ENCODE results near the gene FAM185A.

Gene FAM185A

DNA sequence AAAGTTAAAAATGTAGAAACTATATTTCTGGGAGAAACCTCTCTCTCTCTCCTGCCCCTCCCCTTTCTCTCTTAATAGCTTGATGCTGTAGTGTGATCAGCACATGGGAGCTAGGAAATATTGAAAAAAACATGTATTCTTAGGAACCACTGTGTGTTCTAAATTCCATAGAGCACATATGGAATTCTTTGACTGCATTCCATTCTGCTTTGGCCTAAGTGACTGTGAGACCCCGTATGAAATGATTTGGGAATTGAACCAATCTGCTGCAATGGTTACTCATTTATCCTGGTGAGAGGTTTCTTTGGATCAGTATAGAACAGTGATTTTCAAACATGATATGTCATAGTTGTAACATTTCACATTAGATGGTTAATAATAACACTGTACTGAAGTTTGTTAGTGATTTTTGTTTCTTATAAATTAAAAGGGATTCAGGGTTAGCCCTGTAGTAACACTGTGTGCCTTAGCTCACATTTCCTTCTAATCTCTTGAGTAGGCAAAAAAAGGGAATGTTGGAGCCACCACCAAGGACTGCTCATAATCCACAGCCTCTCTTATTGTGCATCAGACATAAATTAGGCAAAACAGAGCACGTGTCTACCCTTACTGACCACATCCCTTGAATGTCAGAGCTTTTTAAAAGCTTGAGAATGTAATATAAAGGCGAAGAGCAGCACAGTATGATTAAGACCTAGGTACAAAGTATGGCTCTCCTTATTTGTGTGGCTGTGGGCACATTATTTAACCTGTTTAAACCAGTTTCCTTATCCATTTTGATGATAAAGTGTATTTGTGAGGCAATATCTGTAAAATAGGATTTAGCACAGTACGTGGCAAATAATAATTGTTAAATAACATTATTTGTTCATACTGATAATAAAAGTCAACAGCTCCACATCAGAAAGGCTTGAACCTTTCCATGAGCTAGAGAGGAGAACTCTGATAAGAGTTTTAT lies 69.1 kb downstream of the FAM185A start:
- H3K14ac ChIP-seq (ENCODE audit: low read length), result no peak overlapping the region
- H4K91ac ChIP-seq (ENCODE audit: low read depth, low read length), result no peak overlapping the region
- no peaks in the 10 kb centered on the region for H3K36me3 ChIP-seq (ENCODE audit: control insufficient read depth in 1 of 2, insufficient read depth in 2 of 2, low read length in 2 of 2)
- H3K4me1 ChIP-seq (ENCODE audit: control insufficient read depth in 1 of 2, insufficient read depth in 2 of 2, low read length in 2 of 2), result no peaks in the 10 kb centered on the region
- H3K4me2 ChIP-seq (ENCODE audit: low read length), result no peak overlapping the region
- H3K79me1 ChIP-seq (ENCODE audit: low read length), result no peaks in the 10 kb centered on the region
- H4K12ac ChIP-seq (ENCODE audit: low read depth, low read length), result no peak overlapping the region
- H3K9ac ChIP-seq (ENCODE audit: low read length), result no peak overlapping the region
- no peak overlapping the region for H2BK120ac ChIP-seq (ENCODE audit: insufficient read depth, low read length, poor library complexity)
- H3K23ac ChIP-seq (ENCODE audit: low read length), result no peak overlapping the region
- no peak for DNase-seq
- no peak overlapping the region for H2AK5ac ChIP-seq (ENCODE audit: low read length)
- H3K9me3 ChIP-seq (ENCODE audit: insufficient read depth, low read depth, low read length), result no peaks in the 10 kb centered on the region
- H2BK5ac ChIP-seq (ENCODE audit: low read depth, low read length, poor library complexity), result no peak overlapping the region
- no peak overlapping the region for H3K4me3 ChIP-seq (ENCODE audit: low read depth, low read length)
- H3K4ac ChIP-seq (ENCODE audit: low read depth, low read length), result no peak overlapping the region
- no peak overlapping the region for H4K8ac ChIP-seq (ENCODE audit: low read depth, low read length)
- no peaks in the 10 kb centered on the region for H3K27me3 ChIP-seq (ENCODE audit: insufficient read depth, low read length)
- H3K27ac ChIP-seq (ENCODE audit: low read depth, low read length), result no peak overlapping the region
- WGBS (ENCODE audit: extremely low coverage, insufficient coverage, insufficient read length), result no CpG with 5 or more reads among the region's 4 CpGs
- H3K79me2 ChIP-seq (ENCODE audit: control insufficient read depth, insufficient read depth, low read length, poor library complexity), result no peaks in the 10 kb centered on the region
- no peak overlapping the region for H3K18ac ChIP-seq (ENCODE audit: low read length)
- no peak overlapping the region for H2BK12ac ChIP-seq (ENCODE audit: low read length)
- no peak overlapping the region for H2AFZ ChIP-seq (ENCODE audit: insufficient read depth, low read length, poor library complexity)

DNA sequence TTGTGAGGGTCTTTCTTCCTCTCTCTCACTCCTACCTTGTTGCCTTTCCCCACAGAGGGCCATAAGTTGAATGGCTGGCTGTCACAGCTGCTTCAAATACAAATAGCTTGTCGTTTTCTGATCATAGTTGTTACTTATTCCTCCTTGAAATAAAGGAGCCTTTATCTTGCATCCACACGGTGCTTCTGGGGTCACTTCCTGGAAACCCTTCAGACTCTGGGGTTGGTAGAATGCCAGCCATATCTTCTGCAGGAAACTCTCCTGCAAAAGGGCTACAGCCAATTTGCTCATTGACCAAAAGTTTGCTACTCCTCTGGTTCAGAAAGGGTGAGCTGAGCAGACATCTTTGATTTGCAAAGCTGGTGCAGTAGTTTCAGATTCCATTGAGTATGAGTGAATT lies 70.4 kb downstream of the FAM185A start:
- H3K79me2 ChIP-seq (ENCODE audit: control insufficient read depth, insufficient read depth, low read length, poor library complexity), result no peaks in the 10 kb centered on the region

DNA sequence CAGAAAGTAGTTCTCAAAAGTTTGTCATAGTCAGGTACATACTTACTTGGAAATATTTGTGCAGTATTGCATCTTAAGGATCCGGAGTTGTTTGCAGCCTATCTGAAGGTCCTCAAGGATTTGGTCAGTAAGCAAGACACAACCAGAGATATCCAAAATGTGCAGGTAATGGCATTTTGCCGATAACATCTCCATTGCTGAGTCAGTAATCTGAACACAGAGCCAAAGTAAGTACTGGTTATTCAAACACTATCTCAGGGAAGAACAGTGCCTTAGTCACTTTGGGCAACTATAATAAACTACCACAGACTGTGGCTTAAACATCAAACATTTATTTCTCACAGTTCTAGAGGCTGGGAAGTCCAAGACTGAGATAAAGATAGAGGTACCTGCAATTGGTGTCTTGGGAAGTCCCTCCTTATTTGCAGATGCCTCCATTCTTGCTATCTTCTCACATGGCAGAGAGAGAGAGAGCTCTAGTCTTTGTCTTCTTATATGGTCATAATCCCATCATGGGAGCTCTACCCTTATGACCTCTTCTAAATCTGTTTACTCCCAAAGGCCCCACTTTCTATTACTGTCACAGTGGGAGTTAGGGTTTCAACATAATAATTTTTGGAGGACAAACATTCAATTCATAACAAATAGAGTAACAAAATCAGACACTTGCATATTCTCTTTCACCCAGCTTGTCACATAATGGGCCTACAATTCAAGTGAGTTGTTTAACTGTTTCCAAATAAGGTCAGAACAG lies 73.4 kb downstream of the FAM185A start:
- H3K4ac ChIP-seq (ENCODE audit: low read depth, low read length), result no peak overlapping the region
- H3K4me2 ChIP-seq (ENCODE audit: low read length), result no peak overlapping the region
- H3K9me3 ChIP-seq (ENCODE audit: insufficient read depth, low read depth, low read length), result no peaks in the 10 kb centered on the region
- H2AK5ac ChIP-seq (ENCODE audit: low read length), result no peak overlapping the region
- H2AFZ ChIP-seq (ENCODE audit: insufficient read depth, low read length, poor library complexity), result no peak overlapping the region
- H3K23ac ChIP-seq (ENCODE audit: low read length), result no peak overlapping the region
- no peak overlapping the region for H3K4me3 ChIP-seq (ENCODE audit: low read depth, low read length)
- H3K27ac ChIP-seq (ENCODE audit: low read depth, low read length), result no peak overlapping the region
- H4K91ac ChIP-seq (ENCODE audit: low read depth, low read length), result no peak overlapping the region
- H3K14ac ChIP-seq (ENCODE audit: low read length), result no peak overlapping the region
- H3K4me1 ChIP-seq (ENCODE audit: control insufficient read depth in 1 of 2, insufficient read depth in 2 of 2, low read length in 2 of 2), result no peaks in the 10 kb centered on the region
- no peak overlapping the region for H2BK12ac ChIP-seq (ENCODE audit: low read length)
- no peak overlapping the region for H4K12ac ChIP-seq (ENCODE audit: low read depth, low read length)
- no peak for DNase-seq
- H3K36me3 ChIP-seq (ENCODE audit: control insufficient read depth in 1 of 2, insufficient read depth in 2 of 2, low read length in 2 of 2), result peaks cover 2 to 3% of the 10 kb centered on the region in 2 experiments
- H2BK5ac ChIP-seq (ENCODE audit: low read depth, low read length, poor library complexity), result no peak overlapping the region
- H3K18ac ChIP-seq (ENCODE audit: low read length), result no peak overlapping the region
- H3K27me3 ChIP-seq (ENCODE audit: insufficient read depth, low read length), result no peaks in the 10 kb centered on the region
- WGBS (ENCODE audit: extremely low coverage, insufficient coverage, insufficient read length), result no CpG with 5 or more reads among the region's 2 CpGs
- no peak overlapping the region for H4K8ac ChIP-seq (ENCODE audit: low read depth, low read length)
- H3K79me1 ChIP-seq (ENCODE audit: low read length), result no peaks in the 10 kb centered on the region
- no peak overlapping the region for H2BK120ac ChIP-seq (ENCODE audit: insufficient read depth, low read length, poor library complexity)
- no peaks in the 10 kb centered on the region for H3K79me2 ChIP-seq (ENCODE audit: control insufficient read depth, insufficient read depth, low read length, poor library complexity)
- no peak overlapping the region for H3K9ac ChIP-seq (ENCODE audit: low read length)

More for the DNA sequence above, 70.4 kb downstream of the FAM185A start:
- no peak overlapping the region for H2BK12ac ChIP-seq (ENCODE audit: low read length)
- no peak overlapping the region for H2AK5ac ChIP-seq (ENCODE audit: low read length)
- no peak overlapping the region for H2BK120ac ChIP-seq (ENCODE audit: insufficient read depth, low read length, poor library complexity)
- H3K79me1 ChIP-seq (ENCODE audit: low read length), result no peaks in the 10 kb centered on the region
- no peaks in the 10 kb centered on the region for H3K4me1 ChIP-seq (ENCODE audit: control insufficient read depth in 1 of 2, insufficient read depth in 2 of 2, low read length in 2 of 2)
- H4K8ac ChIP-seq (ENCODE audit: low read depth, low read length), result no peak overlapping the region
- no peak overlapping the region for H3K4me2 ChIP-seq (ENCODE audit: low read length)
- no peak overlapping the region for H2BK5ac ChIP-seq (ENCODE audit: low read depth, low read length, poor library complexity)
- no peaks in the 10 kb centered on the region for H3K27me3 ChIP-seq (ENCODE audit: insufficient read depth, low read length)
- H3K4me3 ChIP-seq (ENCODE audit: low read depth, low read length), result no peak overlapping the region
- no peak overlapping the region for H3K9ac ChIP-seq (ENCODE audit: low read length)
- H4K91ac ChIP-seq (ENCODE audit: low read depth, low read length), result no peak overlapping the region
- H3K23ac ChIP-seq (ENCODE audit: low read length), result no peak overlapping the region
- no peak overlapping the region for H3K14ac ChIP-seq (ENCODE audit: low read length)
- DNase-seq, result no peak
- no peak overlapping the region for H2AFZ ChIP-seq (ENCODE audit: insufficient read depth, low read length, poor library complexity)
- H3K36me3 ChIP-seq (ENCODE audit: control insufficient read depth in 1 of 2, insufficient read depth in 2 of 2, low read length in 2 of 2), result no peaks in the 10 kb centered on the region
- no peak overlapping the region for H3K27ac ChIP-seq (ENCODE audit: low read depth, low read length)
- no peak overlapping the region for H3K18ac ChIP-seq (ENCODE audit: low read length)
- no CpG with 5 or more reads among the region's 2 CpGs for WGBS (ENCODE audit: extremely low coverage, insufficient coverage, insufficient read length)
- no peaks in the 10 kb centered on the region for H3K9me3 ChIP-seq (ENCODE audit: insufficient read depth, low read depth, low read length)
- no peak overlapping the region for H4K12ac ChIP-seq (ENCODE audit: low read depth, low read length)
- no peak overlapping the region for H3K4ac ChIP-seq (ENCODE audit: low read depth, low read length)

DNA sequence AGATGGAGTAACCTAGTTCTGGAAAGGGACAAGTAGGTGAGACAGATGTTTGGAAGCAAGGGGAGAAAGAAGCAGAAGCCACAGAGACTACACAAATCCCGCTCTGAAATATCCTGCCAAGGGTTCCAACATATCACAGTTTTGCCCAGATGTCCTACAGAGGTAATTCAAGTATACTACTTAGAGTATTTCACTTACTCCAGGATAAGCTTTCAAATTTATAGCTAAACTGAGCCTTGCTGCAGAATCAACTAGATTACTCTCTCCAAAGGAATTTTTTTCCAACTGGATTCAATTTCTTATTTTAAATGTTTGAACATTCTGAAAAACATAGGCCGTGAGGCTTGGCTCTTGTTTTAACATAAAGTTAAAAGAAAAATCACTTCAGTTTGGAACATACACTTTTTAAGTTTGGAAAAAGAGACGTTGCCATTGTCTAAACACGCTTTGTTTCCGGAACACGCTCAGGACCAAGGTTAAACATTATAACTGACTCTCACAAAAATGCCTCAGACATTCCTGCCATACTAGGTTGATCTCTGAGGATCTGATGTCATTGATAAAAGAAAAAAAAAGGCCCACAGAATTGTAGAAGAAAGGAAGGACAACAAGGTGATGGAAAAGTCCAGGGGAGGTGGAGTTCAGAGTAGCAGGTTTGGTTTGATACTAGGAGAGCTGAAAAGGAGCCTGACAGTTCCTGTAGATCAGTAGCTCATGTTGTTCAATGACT lies 74.8 kb downstream of the FAM185A start:
- Histone ChIP-seq H4K12ac (ENCODE audit: low read depth, low read length) (no peak overlapping the region), H3K36me3 (ENCODE audit: control insufficient read depth in 1 of 2, insufficient read depth in 2 of 2, low read length in 2 of 2) (peaks cover 2 to 3% of the 10 kb centered on the region in 2 experiments), H2BK12ac (ENCODE audit: low read length) (no peak overlapping the region), H4K8ac (ENCODE audit: low read depth, low read length) (no peak overlapping the region), H3K9me3 (ENCODE audit: insufficient read depth, low read depth, low read length) (no peaks in the 10 kb centered on the region), H3K4me3 (ENCODE audit: low read depth, low read length) (no peak overlapping the region), H2AFZ (ENCODE audit: insufficient read depth, low read length, poor library complexity) (no peak overlapping the region), H3K18ac (ENCODE audit: low read length) (no peak overlapping the region), H2BK120ac (ENCODE audit: insufficient read depth, low read length, poor library complexity) (no peak overlapping the region), H3K27me3 (ENCODE audit: insufficient read depth, low read length) (no peaks in the 10 kb centered on the region), H3K4ac (ENCODE audit: low read depth, low read length) (no peak overlapping the region), H3K4me1 (ENCODE audit: control insufficient read depth in 1 of 2, insufficient read depth in 2 of 2, low read length in 2 of 2) (peaks cover 0 to under 1% of the 10 kb centered on the region in 2 experiments), H3K23ac (ENCODE audit: low read length) (no peak overlapping the region), H2BK5ac (ENCODE audit: low read depth, low read length, poor library complexity) (no peak overlapping the region), H3K9ac (ENCODE audit: low read length) (no peak overlapping the region), H3K27ac (ENCODE audit: low read depth, low read length) (no peak overlapping the region), H3K79me2 (ENCODE audit: control insufficient read depth, insufficient read depth, low read length, poor library complexity) (no peaks in the 10 kb centered on the region), H3K79me1 (ENCODE audit: low read length) (no peaks in the 10 kb centered on the region), H2AK5ac (ENCODE audit: low read length) (no peak overlapping the region), H3K4me2 (ENCODE audit: low read length) (no peak overlapping the region), H4K91ac (ENCODE audit: low read depth, low read length) (no peak overlapping the region), H3K14ac (ENCODE audit: low read length) (no peak overlapping the region)
- WGBS (ENCODE audit: extremely low coverage, insufficient coverage, insufficient read length), result no CpG with 5 or more reads among the region's 6 CpGs
- peak; percentile 16 to 75 for DNase-seq

Measured in trophoblast cell (in vitro differentiated cells and primary cell).